PC-9 (cell line): ENCODE measurements around the gene TFIP11. TPM values are rescaled to one million over a fixed set of nuclear protein-coding genes. Genes with fewer than 3 reads are reported as not detected.

Experiments used
- BruUV-seq: library from RNA; stranded (reverse); fragments of 400-500 nt; replicated peaks from 2 replicates; lab custom pipeline; 2021; lab: Mats Ljungman, UMichigan
- CTCF ChIA-PET: fragments of 300-600 bp; sonication (Branson Sonifier 250); formaldehyde crosslinking; loops from one replicate; lab custom pipeline; 2022; ENCODE audit warnings: antibody characterized with exemption; lab: Charles Lee
- POLR2A ChIA-PET: fragments of 300-600 bp; sonication (Branson Sonifier 250); formaldehyde crosslinking; loops from one replicate; lab custom pipeline; 2022; ENCODE audit warnings: antibody characterized with exemption; ENCODE audit not compliant: unreplicated experiment; lab: Charles Lee
- DNase-seq, 2 experiments: peaks; one replicate each; pipeline versions ENCODE4 v3.0.0 to v3.0.0-alpha.2; 2015 to 2022; ENCODE audit warnings: mixed read lengths in 1 of 2
- H2AFZ ChIP-seq: fragments of 200-600 bp; sonication (generic); 2 replicates; pipeline ENCODE4 v1.8.1; 2017; ENCODE audit warnings: antibody characterized with exemption
- H3F3A ChIP-seq: fragments of 200-600 bp; sonication (generic); 2 replicates; pipeline ENCODE4 v1.8.1; 2017; ENCODE audit warnings: antibody characterized with exemption, mild to moderate bottlenecking, low read depth; ENCODE audit not compliant: insufficient read depth
- H3K27ac ChIP-seq: fragments of 200-600 bp; sonication (generic); 2 replicates; pipeline ENCODE4 v1.6.1; 2016; ENCODE audit warnings: mixed run types
- H3K27me3 ChIP-seq: fragments of 200-600 bp; sonication (generic); 2 replicates; pipeline ENCODE4 v1.6.1; 2016; ENCODE audit warnings: low read depth, mixed run types; ENCODE audit not compliant: insufficient read depth
- H3K36me3 ChIP-seq: fragments of 200-600 bp; sonication (generic); 2 replicates; pipeline ENCODE4 v1.6.1; 2016; ENCODE audit warnings: low read depth, mixed run types
- H3K4me1 ChIP-seq: fragments of 200-600 bp; sonication (generic); replicated peaks from 2 replicates; pipeline ENCODE4 v1.6.1; 2016; ENCODE audit warnings: mixed run types; ENCODE audit not compliant: insufficient read depth
- H3K4me2 ChIP-seq: fragments of 200-600 bp; sonication (generic); 2 replicates; pipeline ENCODE4 v1.6.1; 2017; ENCODE audit warnings: mixed run types
- H3K4me3 ChIP-seq: fragments of 200-600 bp; sonication (generic); 2 replicates; pipeline ENCODE4 v1.6.1; 2016; ENCODE audit warnings: mixed run types
- H3K79me2 ChIP-seq: fragments of 200-600 bp; sonication (generic); 2 replicates; pipeline ENCODE4 v1.6.1; 2017; ENCODE audit warnings: low read depth, mixed run types
- H3K9me2 ChIP-seq: fragments of 200-600 bp; sonication (generic); 2 replicates; pipeline ENCODE4 v1.8.1; 2017; ENCODE audit warnings: mild to moderate bottlenecking; ENCODE audit not compliant: insufficient read depth
- H3K9me3 ChIP-seq: fragments of 200-600 bp; sonication (generic); 2 replicates; pipeline ENCODE4 v1.8.1; 2016; ENCODE audit warnings: low read depth; ENCODE audit not compliant: insufficient read depth
- H4K20me1 ChIP-seq: fragments of 200-600 bp; sonication (generic); 2 replicates; pipeline ENCODE4 v1.8.1; 2017; ENCODE audit not compliant: insufficient read depth
- EZH2 ChIP-seq: fragments of 200-600 bp; sonication (generic); IDR thresholded peaks from 2 replicates; pipeline ENCODE4 v1.8.0; 2017; ENCODE audit warnings: antibody characterized with exemption, low read depth
- intact Hi-C: fragments of 100-400 bp; cut with micrococcal nuclease; formaldehyde crosslinking; loops from one replicate; pipeline ENCODE4 v1.10.0; 2022; ENCODE audit not compliant: unreplicated experiment
- total RNA-seq: library from RNA; stranded (reverse); gene quantifications from 2 replicates; pipeline ENCODE4 v1.2.3, GENCODE V29; 2021
- TF ChIP-seq, protein P1 (sequence below): fragments of 200-600 bp; sonication (generic); conservative IDR thresholded peaks from 2 replicates; pipeline ENCODE4 v1.6.1; 2017; ENCODE audit warnings: mixed run types, antibody characterized with exemption, mild to moderate bottlenecking, moderate library complexity

Gene TFIP11
- total RNA-seq, 1 experiment from 2014 or later: 17.3 TPM

GRCh38 chr22:26471522-26471921, 40.8 kb downstream of the TFIP11 start:
- H3K9me2 ChIP-seq: no peaks in the 10 kb centered on the region
- no peak for TF ChIP-seq EZH2
- TF ChIP-seq, protein P1, sequence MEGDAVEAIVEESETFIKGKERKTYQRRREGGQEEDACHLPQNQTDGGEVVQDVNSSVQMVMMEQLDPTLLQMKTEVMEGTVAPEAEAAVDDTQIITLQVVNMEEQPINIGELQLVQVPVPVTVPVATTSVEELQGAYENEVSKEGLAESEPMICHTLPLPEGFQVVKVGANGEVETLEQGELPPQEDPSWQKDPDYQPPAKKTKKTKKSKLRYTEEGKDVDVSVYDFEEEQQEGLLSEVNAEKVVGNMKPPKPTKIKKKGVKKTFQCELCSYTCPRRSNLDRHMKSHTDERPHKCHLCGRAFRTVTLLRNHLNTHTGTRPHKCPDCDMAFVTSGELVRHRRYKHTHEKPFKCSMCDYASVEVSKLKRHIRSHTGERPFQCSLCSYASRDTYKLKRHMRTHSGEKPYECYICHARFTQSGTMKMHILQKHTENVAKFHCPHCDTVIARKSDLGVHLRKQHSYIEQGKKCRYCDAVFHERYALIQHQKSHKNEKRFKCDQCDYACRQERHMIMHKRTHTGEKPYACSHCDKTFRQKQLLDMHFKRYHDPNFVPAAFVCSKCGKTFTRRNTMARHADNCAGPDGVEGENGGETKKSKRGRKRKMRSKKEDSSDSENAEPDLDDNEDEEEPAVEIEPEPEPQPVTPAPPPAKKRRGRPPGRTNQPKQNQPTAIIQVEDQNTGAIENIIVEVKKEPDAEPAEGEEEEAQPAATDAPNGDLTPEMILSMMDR: no peak
- no peaks in the 10 kb centered on the region for H3K79me2 ChIP-seq
- H3K27ac ChIP-seq: no peak overlapping the region
- H3K4me1 ChIP-seq: no peaks in the 10 kb centered on the region
- H3K4me2 ChIP-seq: no peak overlapping the region
- no peak overlapping the region for H3K4me3 ChIP-seq
- no peaks in the 10 kb centered on the region for H3F3A ChIP-seq
- no peak overlapping the region for H2AFZ ChIP-seq
- H3K36me3 ChIP-seq: peaks cover 21% of the 10 kb centered on the region
- H4K20me1 ChIP-seq: no peaks in the 10 kb centered on the region
- H3K27me3 ChIP-seq: no peaks in the 10 kb centered on the region
- H3K9me3 ChIP-seq: no peaks in the 10 kb centered on the region
- DNase-seq: peak in 1 of 2 experiments; percentile 38
- POLR2A ChIA-PET: no interaction called here
- CTCF ChIA-PET: no interaction called here
- BruUV-seq: no TSS peak
- intact Hi-C loops: no loop called here

DNA sequence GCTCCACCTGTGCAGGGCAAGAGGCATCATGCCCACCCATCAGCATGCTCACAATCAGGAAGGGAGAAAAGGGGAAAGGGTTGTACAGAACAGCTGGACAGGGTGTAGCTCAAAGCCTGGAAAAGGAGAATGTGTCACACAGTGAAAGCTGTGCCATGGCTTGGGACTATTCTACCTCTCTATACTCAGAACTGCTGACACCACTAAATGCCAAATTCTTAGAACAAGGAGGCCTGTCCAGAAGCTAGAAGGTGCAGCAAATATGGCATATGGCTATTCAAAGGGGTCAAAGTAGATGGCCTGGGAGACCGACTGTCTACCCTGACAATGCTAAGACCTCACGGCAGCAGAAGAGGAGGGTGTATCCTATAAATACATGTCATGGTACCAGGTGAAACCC, 41.5 kb downstream of the TFIP11 start:
- Histone ChIP-seq H3K9me3 (no peaks in the 10 kb centered on the region), H3K36me3 (peaks cover 21% of the 10 kb centered on the region), H3F3A (no peaks in the 10 kb centered on the region), H3K4me1 (no peaks in the 10 kb centered on the region), H3K4me3 (no peak overlapping the region), H3K79me2 (no peaks in the 10 kb centered on the region), H3K27ac (no peak overlapping the region), H3K27me3 (no peaks in the 10 kb centered on the region), H2AFZ (no peak overlapping the region), H3K9me2 (no peaks in the 10 kb centered on the region), H3K4me2 (no peak overlapping the region), H4K20me1 (no peaks in the 10 kb centered on the region)
- ChIA-PET POLR2A (no interaction called here), CTCF (no interaction called here)
- TF ChIP-seq, protein P1: no peak
- TF ChIP-seq EZH2: no peak
- no TSS peak for BruUV-seq
- intact Hi-C loops: no loop called here
- no peak for DNase-seq

- Histone ChIP-seq H3F3A (no peaks in the 10 kb centered on the region), H3K79me2 (no peaks in the 10 kb centered on the region), H3K9me2 (no peaks in the 10 kb centered on the region), H3K36me3 (peaks cover 19% of the 10 kb centered on the region), H3K9me3 (no peaks in the 10 kb centered on the region), H4K20me1 (peaks cover 6% of the 10 kb centered on the region), H3K4me2 (no peak overlapping the region), H3K4me3 (no peak overlapping the region), H3K27ac (no peak overlapping the region), H3K27me3 (no peaks in the 10 kb centered on the region), H3K4me1 (no peaks in the 10 kb centered on the region), H2AFZ (no peak overlapping the region)
- CTCF ChIA-PET: no interaction called here
- POLR2A ChIA-PET: no interaction called here
- intact Hi-C loops: no loop called here
- no peak for DNase-seq
- no TSS peak for BruUV-seq
- no peak for TF ChIP-seq EZH2
- TF ChIP-seq, protein P1: no peak
Measured at GRCh38 chr22:26466196-26466595, 46.1 kb downstream of the TFIP11 start.
